Cortex of kidney (tissue), 1 donor: Measurements from ENCODE around the gene ZNF341.
"Not testable (repeated sequence)": the region's sequence is repeated elsewhere in the genome, so short reads cannot be mapped to it uniquely, and the experiment has no call there.

Experiments used
- DNase-seq: peaks from one replicate; lab custom pipeline; 2025; lab: John Stamatoyannopoulos, UW

Gene ZNF341

DNA sequence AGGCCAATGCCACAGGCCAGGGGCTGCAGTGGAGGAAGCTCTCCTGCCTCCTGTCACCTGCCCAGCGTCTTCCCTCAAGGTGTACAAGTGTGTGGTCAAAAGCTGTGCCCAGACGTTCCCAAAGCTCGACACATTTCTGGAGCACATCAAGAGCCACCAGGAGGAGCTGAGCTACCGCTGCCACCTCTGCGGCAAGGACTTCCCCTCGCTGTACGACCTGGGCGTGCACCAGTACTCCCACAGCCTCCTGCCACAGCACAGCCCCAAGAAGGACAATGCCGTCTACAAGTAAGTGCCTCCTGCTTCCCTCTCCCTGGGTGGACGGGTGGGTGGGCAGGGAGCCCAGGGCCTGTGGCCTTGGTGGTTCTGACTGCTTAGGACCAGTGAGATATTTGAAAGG lies 38.2 kb downstream of the ZNF341 start:
- DNase-seq = no peak

DNA sequence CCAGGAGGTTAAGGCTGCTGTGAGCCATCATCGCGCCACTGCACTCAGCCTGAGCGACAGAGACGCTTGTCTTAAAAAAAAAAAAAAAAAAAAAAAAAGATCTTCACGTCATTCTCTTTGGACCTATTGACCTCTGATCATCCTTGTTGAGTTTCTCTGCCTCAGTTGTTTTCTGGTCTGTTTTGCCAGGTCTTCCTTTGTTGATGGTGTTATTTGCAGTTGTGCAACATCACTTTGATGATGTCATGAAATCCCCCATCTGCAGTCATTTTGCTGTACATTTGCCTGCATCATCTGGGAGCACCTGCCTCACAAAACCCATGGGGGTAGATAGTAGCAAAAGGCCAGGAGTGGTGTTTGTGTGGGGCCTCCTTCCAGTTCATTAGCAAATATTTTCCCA lies 40.1 kb downstream of the ZNF341 start:
- DNase-seq = no peak

DNA sequence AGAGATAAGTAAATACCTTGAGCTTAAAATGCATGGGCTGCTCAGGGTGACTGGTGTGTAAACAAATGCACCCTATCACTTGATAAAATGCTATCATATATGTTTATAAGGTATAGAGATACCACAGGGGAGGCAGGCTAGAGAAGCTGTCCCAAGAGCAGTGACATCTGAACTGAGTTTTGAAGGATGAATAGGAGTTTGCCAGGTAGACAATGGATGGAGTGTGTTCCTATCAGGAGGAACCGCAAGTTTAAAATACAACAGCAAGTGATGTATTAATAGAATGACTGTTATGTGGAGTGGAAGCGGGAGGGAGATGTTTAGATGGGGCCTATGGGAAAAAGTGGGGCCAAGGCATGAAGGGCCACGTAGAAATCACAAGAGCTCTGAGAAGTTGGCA lies 40.6 kb downstream of the ZNF341 start:
- no peak for DNase-seq

DNA sequence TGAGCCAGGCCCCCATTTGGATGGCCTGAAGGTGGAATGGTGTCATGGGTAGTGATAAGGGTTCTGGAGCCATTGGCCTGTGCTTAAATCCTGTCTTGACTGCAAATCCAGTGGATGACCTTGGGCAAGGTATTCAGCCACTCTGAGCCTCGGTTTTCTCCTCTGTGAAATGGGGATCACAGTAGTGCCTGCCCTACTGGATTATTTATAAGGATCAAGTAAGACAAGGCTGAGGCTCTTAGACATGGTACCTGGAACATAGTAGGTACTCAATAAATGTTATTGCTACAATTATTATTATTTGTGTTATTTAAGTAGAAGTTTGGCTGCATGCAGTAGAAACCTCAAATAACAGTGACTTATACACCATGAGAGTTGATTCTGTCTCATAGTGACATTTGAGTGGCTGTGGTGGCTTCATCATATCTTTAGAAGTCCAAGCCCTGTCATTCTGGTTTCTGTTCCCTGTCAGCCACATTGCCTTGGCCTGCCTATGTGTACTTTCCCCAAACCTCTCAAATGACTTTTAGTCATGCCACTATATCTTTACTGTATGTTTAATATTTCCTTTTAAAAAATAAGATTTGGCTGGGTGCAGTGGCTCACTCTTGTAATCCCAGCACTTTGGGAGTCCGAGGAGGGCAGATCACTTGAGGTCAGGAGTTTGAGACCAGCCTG lies 41.8 kb downstream of the ZNF341 start:
- DNase-seq = no peak

DNA sequence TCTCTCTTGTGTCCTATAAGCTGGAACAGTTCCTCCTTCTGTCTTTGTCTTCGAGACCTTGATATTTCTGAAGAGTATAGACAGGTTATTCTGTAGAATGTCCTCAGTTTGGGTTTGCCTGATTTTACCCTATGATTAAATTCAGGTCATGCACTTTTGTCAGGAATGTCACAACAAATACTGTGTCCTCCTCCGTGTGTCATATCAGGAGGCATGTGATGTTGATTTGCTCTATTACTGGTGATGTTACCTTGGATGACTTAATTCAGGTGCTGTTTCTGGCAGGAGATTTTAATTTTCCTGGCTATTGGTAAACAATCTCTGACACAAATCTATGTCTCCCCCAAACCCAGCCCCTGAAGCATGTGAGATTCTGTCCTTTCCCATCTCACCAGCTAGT lies 46.0 kb downstream of the ZNF341 start:
- no peak for DNase-seq

DNA sequence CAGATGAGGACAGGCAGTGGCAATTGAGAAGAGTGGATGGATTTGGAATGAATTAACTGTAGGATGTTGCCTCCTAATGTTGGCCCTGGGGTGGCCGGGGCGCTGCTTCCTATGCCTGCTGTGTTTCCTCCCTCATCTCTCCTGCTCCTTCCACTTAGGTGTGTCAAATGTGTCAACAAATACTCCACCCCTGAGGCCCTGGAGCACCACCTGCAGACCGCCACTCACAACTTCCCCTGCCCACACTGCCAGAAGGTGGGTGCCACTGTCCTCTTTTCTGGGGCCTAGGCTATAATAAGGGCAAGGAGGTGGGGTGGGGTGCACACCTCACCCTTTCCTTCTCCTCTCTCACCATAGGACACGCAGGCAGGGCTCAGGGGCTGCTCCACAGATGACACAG lies 49.3 kb downstream of the ZNF341 start:
- no peak for DNase-seq

DNA sequence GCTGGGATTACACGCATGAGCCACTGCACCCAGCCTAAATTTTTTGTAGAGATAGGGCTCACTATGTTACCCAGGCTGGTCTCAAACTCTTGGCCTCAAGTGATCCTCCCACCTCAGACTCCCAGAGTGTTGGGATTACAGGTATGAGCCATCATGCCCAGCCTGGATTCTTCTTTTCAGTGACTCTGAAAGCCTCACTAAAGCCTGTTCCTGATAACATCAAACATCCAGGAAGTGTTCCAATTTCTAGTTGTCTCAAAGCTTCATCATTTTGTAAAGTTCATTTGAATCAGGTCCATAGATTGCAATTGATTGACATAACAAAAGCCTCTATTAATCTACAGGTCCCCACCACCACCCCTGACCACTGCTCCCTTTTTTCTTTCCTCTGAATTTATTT lies 50.1 kb downstream of the ZNF341 start:
- no peak for DNase-seq

DNA sequence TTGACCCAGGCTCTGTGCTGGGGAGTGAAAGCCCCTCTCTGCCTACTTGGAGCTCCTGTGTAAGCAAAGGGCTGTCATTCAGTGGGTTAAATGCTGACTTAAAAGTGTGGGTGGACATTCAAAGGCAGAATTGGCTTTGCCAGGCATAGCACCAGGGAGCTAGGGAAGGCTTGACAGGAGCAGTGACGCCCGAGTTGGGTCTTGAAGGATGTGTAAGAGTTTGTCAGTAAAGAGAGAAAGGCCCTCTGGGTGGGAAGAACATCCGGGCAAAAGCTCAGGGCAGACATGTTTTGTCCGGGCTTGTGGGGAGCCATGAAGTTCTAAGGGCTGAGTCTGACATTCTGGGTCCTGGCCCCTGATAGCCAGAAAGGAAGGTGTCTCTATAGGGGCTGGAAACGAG lies 51.5 kb downstream of the ZNF341 start:
- DNase-seq = no peak

DNA sequence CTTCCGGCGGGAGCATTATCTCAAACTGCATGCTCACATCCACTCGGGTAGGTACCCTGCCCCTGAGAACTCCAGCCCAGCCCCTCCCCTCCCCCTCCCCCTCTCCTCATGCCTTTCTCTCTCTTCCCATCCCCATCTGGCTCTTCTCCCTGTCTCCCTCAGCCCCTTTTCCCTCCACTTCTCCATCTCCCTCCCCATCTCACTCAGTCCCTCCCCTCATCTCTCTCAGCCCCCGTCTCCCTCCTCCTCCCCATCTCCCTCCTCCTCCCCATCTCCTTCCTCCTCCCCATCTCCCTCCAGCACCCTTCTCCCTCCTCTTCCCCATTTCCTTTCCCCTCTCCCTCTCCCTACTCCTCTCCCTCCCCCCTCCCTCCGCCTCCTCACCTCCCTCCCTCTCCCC lies 52.0 kb downstream of the ZNF341 start:
- no peak for DNase-seq

DNA sequence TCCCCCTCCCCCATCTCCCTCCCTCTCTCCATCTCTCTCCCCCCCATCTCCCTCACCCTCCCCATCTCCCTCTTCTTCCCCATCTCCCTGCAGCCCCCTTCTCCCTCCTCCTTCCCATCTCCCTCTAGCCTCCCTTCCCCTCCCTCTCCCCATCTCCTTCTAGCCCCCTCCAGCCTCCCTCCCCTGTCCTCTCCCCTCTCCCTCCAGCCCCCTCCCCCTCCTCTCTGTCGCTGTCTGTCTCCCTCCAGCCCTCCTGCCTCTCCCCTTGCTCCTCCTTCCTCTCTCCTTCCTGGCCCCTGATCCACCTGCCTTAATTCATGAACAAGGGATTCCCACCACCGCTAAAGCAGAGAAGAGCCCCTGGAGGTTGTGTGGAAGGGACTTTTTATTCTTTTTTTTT lies 52.4 kb downstream of the ZNF341 start:
- DNase-seq = no peak

DNA sequence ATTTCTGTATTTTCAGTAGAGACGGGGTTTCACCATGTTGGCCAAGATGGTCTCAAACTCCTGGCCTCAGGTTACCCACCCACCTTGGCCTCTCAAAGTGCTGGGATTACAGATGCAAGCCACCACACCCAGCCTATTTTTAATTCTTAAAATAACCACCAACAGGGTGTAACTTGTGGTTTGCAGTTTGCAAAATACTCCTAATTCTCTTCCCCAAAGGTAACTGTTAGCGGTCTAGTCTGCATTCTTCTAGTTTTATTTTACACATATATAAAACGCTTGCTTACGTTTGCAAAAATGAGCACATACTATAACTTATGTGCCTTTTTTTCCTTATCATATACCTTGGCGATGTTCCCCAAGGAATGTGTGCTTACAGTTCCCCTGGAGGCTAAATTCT lies 53.7 kb downstream of the ZNF341 start:
- DNase-seq = no peak

DNA sequence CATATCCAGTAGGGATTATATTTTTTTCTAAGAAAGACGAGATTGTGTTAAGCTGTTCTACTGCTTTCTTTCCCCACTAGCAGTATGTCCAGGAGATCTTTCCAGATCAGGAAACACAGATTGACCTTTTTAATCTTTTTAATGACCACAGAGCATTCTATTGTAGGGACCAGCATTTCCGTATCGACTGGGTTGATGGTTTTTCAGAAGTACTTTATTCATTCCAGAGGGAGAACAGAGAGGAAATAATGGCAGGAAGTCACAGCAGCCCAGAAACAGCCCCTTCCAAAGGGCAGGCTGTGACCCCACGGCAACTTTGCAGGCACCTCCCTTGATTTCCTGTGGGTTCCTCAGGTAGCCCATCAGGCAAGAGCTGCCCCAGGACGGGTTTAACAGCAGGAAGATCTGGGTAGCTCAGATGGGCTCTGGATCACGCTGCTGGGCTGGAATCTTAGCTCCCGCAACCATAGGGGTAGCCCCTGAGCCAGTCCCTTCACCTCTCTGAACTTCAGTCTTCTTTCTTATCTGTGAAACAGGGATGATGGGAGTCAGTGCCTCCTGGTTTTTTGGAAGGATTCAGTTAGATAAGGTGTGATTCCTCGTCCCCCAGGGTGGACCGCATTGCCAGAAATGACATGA lies 55.6 kb downstream of the ZNF341 start:
- no peak for DNase-seq

DNA sequence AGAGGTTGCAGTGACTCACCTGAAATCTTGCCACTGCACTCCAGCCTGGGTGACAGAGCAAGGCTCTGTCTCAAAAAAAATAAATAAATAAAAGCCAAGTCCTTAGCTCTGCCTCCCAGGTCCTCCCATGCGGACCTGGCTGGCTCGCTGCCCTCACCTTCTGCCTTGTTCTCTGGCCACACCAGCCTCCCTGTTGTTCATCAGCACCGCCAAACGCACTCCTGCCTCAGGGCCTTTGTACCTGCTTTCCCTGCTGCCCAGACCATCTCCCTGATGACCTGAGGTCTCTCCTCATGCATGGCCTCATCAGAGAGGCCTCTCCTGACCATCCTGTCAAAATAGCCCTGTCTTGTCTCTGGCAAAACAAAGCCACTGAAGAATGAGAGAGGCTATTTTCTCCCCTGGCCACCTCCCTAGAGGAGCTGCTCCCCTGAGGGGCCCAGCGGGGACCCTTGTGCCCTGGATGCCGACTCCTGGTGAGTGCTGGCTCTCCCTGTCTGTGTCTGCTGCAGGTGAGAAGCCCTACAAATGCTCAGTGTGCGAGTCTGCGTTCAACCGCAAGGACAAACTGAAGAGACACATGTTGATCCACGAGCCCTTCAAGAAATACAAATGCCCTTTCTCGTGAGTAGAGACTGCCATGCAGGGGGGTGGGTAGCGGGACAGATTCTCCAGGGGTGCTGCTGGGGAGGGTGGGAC lies 56.7 kb downstream of the ZNF341 start:
- no peak for DNase-seq

DNA sequence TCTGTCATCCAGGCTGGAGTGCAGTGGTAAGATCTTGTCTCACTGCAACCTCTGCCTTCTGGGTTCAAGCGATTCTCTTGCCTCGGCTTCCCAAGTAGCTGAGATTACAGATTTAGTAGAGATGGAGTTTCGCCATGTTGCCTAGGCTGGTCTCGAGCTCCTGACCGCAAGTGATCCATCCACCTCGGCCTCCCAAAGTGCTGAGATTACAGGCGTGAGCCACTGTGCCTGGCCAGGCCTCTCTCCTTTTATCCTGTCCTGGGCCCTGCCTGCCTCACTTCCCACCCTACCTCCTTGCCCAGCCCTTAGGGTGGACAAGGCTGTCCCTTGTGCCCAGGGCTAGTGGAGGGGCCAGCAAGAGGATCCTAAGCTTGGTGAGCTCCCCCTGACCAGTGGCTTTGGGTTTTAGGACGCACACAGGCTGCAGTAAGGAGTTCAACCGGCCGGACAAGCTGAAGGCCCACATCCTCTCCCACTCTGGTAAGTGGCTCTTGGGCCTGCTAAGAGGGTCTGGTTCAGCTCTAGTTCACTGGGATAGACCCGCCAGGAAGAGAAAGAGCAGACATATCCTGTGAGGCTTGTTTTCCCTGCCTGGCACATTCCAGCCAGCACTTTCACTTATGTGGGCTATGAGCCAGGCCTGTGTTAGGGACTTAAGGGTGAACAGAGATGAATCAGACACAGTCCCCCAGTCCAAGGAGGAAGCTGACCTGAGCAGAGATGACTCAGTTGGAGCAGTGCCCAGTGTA lies 57.5 kb downstream of the ZNF341 start:
- DNase-seq = no peak

DNA sequence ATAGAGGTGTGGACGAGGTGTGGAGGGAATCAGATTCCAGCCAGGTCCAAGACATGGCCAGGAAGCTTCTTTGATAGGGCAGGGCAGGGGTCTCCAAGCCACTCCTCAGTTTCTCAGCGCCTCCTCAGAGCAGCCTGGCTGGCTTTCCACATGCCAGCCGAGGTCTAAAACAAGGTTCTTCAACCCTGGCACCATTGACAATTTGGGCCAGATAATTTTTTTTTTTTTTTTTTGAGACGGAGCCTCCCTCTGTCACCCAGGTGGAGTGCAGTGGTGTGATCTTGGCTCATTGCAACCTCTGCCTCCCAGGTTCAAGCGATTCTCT lies 58.0 kb downstream of the ZNF341 start:
- DNase-seq = no peak

DNA sequence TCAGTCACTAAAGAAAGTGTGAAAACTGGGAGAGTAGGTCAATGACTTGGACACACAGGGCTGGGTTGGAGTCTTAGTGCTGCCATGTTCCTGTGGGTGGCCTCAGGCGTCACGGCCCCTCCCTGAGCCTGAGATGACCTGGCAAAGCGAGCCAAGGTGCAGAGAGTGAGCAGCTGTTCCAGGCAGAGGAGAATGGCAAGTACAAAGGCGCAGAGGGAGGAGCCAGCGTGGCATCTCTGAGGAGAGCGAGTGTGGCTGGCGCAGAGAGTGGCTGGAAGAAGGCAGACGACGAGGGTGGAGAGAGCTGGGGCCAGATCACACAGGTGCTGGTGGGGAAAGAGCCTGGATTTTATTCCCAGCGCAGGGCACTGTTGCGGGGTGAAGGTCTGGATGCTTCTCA lies 58.8 kb downstream of the ZNF341 start:
- no peak for DNase-seq

DNA sequence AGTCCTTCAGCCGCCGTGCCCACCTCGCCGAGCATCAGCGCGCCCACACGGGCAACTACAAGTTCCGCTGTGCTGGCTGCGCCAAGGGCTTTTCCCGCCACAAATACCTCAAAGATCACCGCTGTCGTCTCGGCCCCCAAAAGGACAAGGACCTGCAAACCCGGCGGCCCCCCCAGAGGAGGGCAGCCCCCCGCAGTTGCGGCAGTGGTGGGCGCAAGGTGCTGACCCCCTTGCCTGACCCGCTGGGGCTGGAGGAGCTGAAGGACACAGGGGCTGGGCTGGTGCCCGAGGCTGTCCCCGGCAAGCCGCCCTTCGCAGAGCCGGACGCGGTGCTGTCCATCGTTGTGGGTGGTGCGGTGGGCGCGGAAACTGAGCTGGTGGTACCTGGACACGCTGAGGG lies 59.2 kb downstream of the ZNF341 start:
- DNase-seq = no peak

DNA sequence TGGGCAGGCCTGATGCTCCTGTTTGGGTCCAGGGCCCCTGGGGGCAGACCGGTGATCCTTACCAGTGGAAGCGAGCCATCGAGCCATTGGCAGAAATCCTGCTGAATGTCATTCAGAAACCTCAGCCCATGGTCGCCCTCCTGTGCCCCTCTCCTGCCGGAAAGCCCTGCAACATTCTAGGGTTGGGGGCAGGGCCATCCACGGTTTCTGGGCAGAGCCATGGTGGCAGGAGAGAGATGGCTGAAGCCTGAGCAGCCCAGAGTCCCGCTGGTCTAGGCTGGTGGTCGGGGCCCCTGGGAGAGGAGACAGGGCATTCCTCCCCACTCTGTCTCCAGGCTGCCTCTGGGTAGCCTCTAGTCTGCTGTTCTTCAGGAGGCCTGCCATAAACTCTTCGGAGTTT lies 59.7 kb downstream of the ZNF341 start:
- no peak for DNase-seq

DNA sequence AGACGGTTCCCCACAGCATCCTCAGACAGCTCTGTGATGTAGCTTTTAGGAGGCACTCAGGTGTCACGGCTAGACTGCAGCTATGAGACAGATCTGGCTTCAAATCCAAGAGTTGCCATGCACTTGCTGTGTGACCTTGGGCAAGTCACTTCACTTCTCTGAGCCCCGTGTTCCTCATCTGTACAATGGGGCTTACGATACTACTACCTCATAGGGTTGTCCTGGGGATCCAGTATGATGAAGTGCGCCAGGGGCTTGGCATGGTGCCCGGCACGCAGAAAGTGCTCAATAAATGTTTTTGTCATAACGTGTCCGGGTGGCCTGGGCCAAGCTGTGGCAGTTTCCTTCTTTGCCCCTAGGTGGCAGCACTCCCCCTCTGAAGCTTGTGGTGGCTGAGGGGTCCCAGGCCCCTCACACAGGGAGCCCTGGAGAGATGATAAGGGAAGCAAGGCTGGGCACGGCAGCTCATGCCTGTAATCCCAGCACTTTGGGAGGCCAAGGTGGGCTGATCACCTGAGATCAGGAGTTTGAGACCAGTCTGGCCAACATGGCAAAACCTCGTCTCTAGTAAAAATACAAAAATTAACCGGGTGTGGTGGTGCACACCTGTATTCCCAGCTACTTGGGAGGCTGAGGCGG lies 60.3 kb downstream of the ZNF341 start:
- DNase-seq = no peak

DNA sequence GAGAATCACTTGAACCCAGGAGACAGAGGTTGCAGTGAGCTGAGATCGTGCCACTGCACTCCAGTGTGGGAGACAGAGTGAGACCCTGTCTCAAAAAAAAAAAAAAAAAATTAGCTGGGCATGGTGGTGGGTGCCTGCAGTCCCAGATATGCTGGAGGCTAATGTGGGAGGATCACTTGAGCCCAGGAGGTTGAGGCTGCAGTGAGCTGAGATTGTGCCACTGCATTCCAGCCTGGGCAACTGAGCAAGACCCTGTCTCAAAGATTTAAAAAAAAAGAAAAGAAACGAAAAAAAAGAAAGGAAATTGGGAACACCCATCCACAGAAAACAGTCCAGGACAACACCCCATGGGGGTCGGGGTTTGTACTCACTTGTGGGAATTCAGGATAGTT lies 60.8 kb downstream of the ZNF341 start:
- DNase-seq = not testable (repeated sequence)

DNA sequence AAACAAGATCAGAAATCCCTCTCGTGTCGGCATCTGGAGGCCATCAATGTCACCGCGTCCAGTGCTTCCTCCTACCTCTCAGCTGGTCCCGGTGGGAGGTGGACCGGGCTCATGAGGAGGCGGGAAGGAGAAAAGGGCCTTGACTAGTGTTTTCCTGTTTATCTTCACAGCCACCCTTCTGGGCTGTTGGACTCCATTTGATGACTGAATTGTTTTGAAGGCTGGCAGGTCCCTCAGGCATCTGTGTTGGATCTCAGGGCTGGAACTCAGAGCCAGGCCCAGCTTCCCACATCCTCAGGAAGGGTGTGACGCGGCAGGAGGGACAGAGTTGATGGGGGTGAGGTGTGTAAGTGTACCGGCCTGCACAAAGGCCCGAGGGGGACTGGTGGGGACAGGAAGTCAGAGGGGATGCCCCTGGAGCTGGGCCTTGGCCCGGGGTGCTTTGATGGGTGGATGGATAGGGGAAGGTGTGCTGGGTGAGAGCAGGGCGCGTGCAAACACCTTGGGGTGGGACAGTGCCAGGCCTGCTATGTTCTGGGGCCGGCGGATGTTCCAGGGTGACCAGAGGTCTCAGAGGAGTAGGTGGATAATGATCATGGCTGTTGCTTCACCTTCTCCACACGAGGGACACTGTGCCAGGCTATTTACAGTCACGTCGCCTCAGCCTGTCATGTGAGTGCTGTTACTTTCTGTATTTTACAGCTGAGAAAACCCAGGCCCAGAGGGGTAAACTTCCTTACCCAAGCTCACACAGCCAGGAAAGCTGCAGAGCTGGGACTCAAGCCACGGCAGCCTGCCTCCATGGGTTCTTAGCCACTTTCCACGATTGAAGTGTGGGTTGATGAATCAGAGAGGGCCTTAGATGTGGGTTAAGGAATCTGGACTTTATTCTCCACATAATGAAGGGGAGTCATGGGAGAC lies 61.5 kb downstream of the ZNF341 start:
- DNase-seq = no peak
